ENCODE results near the gene RPTOR.

GRCh38 chr17:80773243-80773991 is 228.8 kb downstream of the RPTOR start:
- no peak for TF ChIP-seq GATA2 (IDR thresholded peaks at IDR 0.05; ENCODE audit: low read depth, low read length)
- TF ChIP-seq GATA3 (IDR thresholded peaks at IDR 0.05; ENCODE audit: low read depth, low read length): no peak
